ENCODE data around the gene ZNHIT2.

ZNHIT2 gene

GRCh38 chr11:65148657-65149056 is 31.2 kb upstream of the ZNHIT2 start:
- no peak for DNase-seq (ENCODE audit: low spot score)
- POLR2A ChIA-PET (ENCODE audit: low non-redundant PET): no interaction called here
- no peak overlapping the region for H3K27ac ChIP-seq
- CTCF ChIA-PET: no interaction called here
- TF ChIP-seq CTCF (conservative IDR thresholded peaks at IDR 0.05; ENCODE audit: low read depth): no peak

GRCh38 chr11:65147352-65148075 is 30.0 kb upstream of the ZNHIT2 start:
- POLR2A ChIA-PET (ENCODE audit: low non-redundant PET): interaction anchor here (0.6 to 0.8 kb wide), 2 partner anchors 13 to 22 kb away, joined by 3 to 4 read pairs; partner anchors contain the start of gene SYVN1

GRCh38 chr11:65141896-65142494 is 24.5 kb upstream of the ZNHIT2 start:
- ChIA-PET CTCF (no interaction called here), POLR2A (ENCODE audit: low non-redundant PET) (no interaction called here)

More at GRCh38 chr11:65147352-65148075, 30.0 kb upstream of the ZNHIT2 start:
- no peak overlapping the region for H3K27ac ChIP-seq
- TF ChIP-seq CTCF (conservative IDR thresholded peaks at IDR 0.05; ENCODE audit: low read depth): no peak
- CTCF ChIA-PET: no interaction called here
- DNase-seq (ENCODE audit: low spot score): no peak

GRCh38 chr11:65136515-65137096 is 19.1 kb upstream of the ZNHIT2 start:
- no peak for TF ChIP-seq CTCF (conservative IDR thresholded peaks at IDR 0.05; ENCODE audit: low read depth)
- POLR2A ChIA-PET (ENCODE audit: low non-redundant PET): interaction anchor here (2.2 kb wide), 1 partner anchor 14 kb away, joined by 9 read pairs; the partner anchor contains the start of genes FAU and MRPL49
- CTCF ChIA-PET: interaction anchor here (0.6 to 0.9 kb wide), 2 partner anchors 14 to 44 kb away, joined by 3 read pairs; no protein-coding TSS in a partner anchor
- no peak overlapping the region for H3K27ac ChIP-seq
- DNase-seq (ENCODE audit: low spot score): no peak

More at GRCh38 chr11:65141896-65142494, 24.5 kb upstream of the ZNHIT2 start:
- TF ChIP-seq CTCF (conservative IDR thresholded peaks at IDR 0.05; ENCODE audit: low read depth): no peak
- no peak for DNase-seq (ENCODE audit: low spot score)
- no peak overlapping the region for H3K27ac ChIP-seq

- peak overlapping the region; percentile 96 for H3K27ac ChIP-seq
- no peak for TF ChIP-seq CTCF (conservative IDR thresholded peaks at IDR 0.05; ENCODE audit: low read depth)
- ChIA-PET CTCF (interaction anchor here (0.7 to 0.9 kb wide), 2 partner anchors 45 to 97 kb away, joined by 3 read pairs; no protein-coding TSS in a partner anchor), POLR2A (ENCODE audit: low non-redundant PET) (interaction anchor here (0.9 to 2.2 kb wide), 4 partner anchors 14 to 47 kb away, joined by 5 to 11 read pairs (median 8); partner anchors contain the start of genes CAPN1, FAU and MRPL49)
- no peak for DNase-seq (ENCODE audit: low spot score)
These were observed 18.2 kb upstream of the ZNHIT2 start for GRCh38 chr11:65135633-65136145.

Data from RWPE1 (cell line).